HL-60 (cell line): ENCODE results near the gene PLA2G4D.

Experiments
- DNase-seq, 2 experiments: peaks; one replicate each; pipeline ENCODE4 v3.0.0-alpha.2; 2010 to 2020; ENCODE audit warnings: low read depth in 1 of 2, low spot score in 1 of 2
- H3K27ac ChIP-seq: fragments of 250-450 bp; sonication (Bioruptor Pico); replicated peaks from 2 replicates; pipeline ENCODE4 v1.5.1; 2020; ENCODE audit warnings: mild to moderate bottlenecking, moderate library complexity
- H3K27me3 ChIP-seq: fragments of 250-450 bp; sonication (Bioruptor Pico); 2 replicates; pipeline ENCODE4 v1.5.1; 2021; ENCODE audit warnings: mild to moderate bottlenecking, moderate library complexity; ENCODE audit not compliant: insufficient read depth, poor library complexity, severe bottlenecking
- H3K4me3 ChIP-seq: replicated peaks from 2 replicates; pipeline ENCODE4 v1.5.1; 2011; ENCODE audit warnings: mild to moderate bottlenecking, control low read depth, low read length; ENCODE audit not compliant: insufficient read depth
- CTCF ChIP-seq: IDR thresholded peaks from one replicate; pipeline ENCODE4 v1.5.1; 2011; ENCODE audit warnings: low read length, control low read depth, inconsistent platforms; ENCODE audit not compliant: insufficient read depth
- GABPA ChIP-seq: IDR thresholded peaks from 2 replicates; pipeline ENCODE4 v1.6.1; 2012; ENCODE audit warnings: low read depth
- POLR2AphosphoS5 ChIP-seq: IDR thresholded peaks from 2 replicates; pipeline ENCODE4 v1.6.1; 2012; ENCODE audit warnings: low read depth
- SPI1 ChIP-seq: IDR thresholded peaks from 2 replicates; pipeline ENCODE4 v1.6.1; 2012; ENCODE audit warnings: low read depth, mild to moderate bottlenecking, borderline replicate concordance
- TF ChIP-seq, protein P1 (sequence below): IDR thresholded peaks from 2 replicates; pipeline ENCODE4 v1.6.1; 2012; ENCODE audit warnings: low read depth; ENCODE audit not compliant: insufficient replicate concordance

Gene PLA2G4D

GRCh38 chr15:42033214-42033873 lies 61.0 kb downstream of the PLA2G4D start:
- TF ChIP-seq CTCF = no peak
- TF ChIP-seq, protein P1, sequence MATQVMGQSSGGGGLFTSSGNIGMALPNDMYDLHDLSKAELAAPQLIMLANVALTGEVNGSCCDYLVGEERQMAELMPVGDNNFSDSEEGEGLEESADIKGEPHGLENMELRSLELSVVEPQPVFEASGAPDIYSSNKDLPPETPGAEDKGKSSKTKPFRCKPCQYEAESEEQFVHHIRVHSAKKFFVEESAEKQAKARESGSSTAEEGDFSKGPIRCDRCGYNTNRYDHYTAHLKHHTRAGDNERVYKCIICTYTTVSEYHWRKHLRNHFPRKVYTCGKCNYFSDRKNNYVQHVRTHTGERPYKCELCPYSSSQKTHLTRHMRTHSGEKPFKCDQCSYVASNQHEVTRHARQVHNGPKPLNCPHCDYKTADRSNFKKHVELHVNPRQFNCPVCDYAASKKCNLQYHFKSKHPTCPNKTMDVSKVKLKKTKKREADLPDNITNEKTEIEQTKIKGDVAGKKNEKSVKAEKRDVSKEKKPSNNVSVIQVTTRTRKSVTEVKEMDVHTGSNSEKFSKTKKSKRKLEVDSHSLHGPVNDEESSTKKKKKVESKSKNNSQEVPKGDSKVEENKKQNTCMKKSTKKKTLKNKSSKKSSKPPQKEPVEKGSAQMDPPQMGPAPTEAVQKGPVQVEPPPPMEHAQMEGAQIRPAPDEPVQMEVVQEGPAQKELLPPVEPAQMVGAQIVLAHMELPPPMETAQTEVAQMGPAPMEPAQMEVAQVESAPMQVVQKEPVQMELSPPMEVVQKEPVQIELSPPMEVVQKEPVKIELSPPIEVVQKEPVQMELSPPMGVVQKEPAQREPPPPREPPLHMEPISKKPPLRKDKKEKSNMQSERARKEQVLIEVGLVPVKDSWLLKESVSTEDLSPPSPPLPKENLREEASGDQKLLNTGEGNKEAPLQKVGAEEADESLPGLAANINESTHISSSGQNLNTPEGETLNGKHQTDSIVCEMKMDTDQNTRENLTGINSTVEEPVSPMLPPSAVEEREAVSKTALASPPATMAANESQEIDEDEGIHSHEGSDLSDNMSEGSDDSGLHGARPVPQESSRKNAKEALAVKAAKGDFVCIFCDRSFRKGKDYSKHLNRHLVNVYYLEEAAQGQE = no peak
- TF ChIP-seq GABPA = no peak
- TF ChIP-seq POLR2AphosphoS5 = no peak
- no peak for TF ChIP-seq SPI1
- Histone ChIP-seq H3K4me3 (no peak overlapping the region), H3K27me3 (no peaks in the 10 kb centered on the region), H3K27ac (no peak overlapping the region)
- no peak for DNase-seq

DNA sequence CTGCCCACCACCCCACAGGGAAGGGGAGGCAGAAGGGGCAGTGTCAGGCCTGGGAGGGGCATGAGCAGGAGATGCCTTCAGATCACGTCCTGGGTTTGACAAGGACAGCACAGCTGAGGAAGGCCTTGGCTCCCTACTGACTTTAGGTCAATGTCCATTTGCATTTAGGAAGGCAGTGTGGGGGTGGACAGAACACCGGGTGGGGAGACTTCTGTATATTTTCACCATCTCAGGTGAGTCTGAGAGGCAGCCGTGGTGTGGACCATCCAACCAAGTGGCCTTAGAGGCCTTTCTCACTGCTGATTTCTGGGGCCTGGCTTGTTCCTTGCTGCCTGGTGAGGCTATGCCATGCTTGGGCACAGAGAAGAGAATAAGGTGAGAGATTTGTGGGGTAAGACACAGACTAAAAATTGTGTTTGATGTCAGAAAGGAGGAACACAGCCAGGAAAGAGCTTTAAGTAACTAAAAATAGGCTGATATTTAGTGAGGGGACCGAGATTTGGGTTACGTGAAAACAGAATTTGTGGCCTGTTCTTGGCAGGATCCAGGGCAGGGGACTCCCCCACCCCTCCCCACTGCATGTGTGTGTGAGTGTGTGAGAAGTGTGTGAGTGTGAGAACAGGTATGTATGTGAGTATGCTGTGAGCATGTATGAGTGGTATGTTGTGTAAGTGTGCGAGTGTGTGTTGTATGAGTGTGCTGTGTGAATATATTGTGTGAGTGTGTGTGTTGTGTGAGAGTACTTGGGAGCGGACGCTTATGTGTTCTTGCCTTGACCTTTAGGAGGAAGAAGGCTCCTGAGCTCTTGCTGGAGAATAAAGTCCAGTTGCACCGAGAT lies 61.8 kb downstream of the PLA2G4D start:
- TF ChIP-seq, protein P1 = no peak
- TF ChIP-seq POLR2AphosphoS5 (no peak), GABPA (no peak), SPI1 (no peak), CTCF (no peak)
- Histone ChIP-seq H3K4me3 (no peak overlapping the region), H3K27ac (no peak overlapping the region), H3K27me3 (no peaks in the 10 kb centered on the region)
- DNase-seq = no peak

DNA sequence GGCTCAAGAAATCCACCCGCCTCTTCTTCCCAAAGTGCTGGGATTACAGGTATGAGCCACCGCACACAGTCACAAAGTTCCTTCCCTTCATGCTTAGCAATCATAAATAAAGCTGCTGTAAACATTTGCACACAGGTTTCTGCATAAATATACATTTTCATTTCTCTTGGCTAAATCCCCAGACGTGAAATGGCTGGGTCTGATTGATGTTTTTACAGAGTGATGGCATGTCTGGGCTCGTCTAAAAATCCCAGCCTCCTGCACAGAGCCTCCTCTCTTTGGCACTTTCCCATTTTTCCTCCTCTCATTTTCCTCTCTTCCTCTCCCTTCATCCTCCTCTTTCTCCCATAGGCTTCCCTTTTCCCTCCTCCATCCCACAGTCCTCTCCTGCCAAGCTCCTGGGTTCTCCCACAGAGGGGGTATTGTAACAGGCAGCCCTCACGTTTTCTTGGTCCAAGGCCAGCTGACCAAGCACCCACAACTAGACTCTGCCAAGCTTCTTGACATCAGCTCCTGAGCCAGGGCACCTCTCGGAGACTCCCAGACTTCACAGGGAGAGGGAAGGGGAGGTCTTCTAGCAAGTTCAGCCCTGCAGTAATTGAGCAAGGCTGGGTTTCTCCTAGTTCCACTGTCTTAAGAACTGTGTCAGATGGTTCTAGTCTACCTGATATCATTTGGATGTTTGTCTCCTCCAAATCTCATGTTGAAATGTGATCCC lies 63.0 kb downstream of the PLA2G4D start:
- Histone ChIP-seq H3K27me3 (peaks cover 3% of the 10 kb centered on the region), H3K4me3 (no peak overlapping the region), H3K27ac (no peak overlapping the region)
- TF ChIP-seq POLR2AphosphoS5 (no peak), SPI1 (no peak), GABPA (no peak), CTCF (no peak)
- TF ChIP-seq, protein P1 = no peak
- DNase-seq = no peak
